GM19467 (cell line): ENCODE results near the gene LEMD2.

ENCODE experiments used
- ATAC-seq: cut with Tn5 transposase; IDR thresholded peaks from one replicate; pipeline ENCODE4 v1.9.1; 2021; ENCODE audit warnings: mild to moderate bottlenecking, moderate library complexity; ENCODE audit not compliant: unreplicated experiment

Gene LEMD2

GRCh38 chr6:33725222-33725621 lies 63.7 kb downstream of the LEMD2 start:
- ATAC-seq: no peak

DNA sequence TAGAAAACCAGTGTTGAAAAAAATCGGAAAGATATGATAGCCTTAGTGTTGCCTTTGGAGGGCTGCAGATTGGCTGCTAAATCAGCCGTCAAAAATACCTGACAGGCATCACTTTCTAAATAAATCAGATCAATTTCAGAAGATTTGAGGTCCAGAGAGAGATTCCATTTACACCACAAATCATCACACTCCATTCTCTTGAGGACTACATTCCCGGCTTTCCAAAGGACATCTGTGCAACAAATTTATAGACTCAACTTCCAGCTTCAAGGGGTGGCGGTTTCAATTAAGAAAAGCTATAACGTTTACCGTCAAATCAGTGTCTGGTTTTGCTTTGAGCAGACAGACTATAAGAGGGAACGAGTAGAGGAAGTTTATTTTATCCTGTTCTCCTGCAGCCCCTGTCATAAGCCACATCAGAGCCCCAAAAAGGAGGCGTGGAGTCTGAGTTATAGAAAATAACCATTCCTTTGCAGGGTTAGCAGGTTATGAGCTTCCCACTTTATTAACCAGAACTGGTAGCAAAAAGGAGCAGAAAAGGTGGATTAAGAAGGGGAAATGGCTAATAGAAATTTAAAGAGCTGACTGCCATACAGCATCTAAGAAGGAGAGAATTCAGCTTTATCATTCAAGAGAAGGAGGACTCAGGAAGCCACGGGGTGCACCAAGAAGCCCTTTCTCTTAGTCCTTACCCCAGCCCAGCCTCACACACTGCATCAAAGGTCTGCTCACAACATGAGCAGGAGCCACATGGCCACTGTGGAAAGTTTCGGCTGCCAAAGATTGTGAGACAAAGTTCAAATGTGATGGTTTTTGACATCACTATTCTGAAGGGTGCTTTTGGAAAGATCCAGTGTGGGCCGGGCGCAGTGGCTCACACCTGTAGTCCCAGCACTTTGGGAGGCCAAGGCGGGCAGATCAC lies 64.6 kb downstream of the LEMD2 start:
- no peak for ATAC-seq

GRCh38 chr6:33723371-33724085 lies 65.4 kb downstream of the LEMD2 start:
- ATAC-seq: no peak

DNA sequence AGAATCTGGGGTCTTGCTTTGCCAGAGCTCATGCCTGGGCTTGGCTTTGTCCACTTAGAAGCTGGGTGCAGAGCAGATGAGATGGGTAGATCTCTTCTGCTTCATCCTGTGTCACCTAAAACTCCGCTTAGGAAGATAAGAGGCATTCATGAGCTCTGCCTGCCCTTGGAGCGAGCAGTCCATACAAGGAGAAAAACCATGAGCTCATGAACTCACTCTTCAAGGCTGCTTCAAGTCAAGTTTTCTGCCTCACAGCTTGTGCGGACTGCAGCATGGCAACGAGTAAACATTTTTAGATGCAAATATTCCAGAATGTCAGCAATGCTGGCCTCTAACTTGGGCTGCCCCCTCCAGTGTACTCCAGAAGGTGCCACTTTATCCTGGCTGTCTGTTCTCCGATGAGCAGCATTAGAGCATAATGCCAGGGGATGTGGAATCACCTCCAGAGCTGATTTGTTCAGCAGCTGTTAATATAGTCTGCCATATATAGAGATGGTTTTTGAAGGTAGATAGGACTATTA lies 66.8 kb downstream of the LEMD2 start:
- ATAC-seq: no peak

DNA sequence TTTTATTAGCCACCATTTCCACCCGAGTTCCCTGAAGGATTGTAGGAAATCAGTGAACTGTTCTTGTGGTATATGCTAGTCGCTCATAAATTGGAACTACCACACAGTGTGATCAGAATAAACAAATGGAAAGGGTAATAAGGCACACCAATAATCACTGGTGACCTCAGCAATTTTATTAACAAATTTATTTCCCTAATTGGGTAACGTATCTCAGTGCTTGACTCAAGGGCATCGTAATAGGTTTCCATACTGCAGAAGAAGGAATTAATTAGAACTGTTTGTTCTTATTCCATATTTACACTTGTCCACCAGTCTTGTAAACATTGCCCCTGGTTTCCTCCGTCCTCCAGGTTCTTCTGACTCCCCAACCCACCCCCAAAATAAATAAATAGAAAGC lies 67.4 kb downstream of the LEMD2 start:
- ATAC-seq: no peak
